ENCODE measurements around the gene TMTC1. TPM values are rescaled to one million over a fixed set of nuclear protein-coding genes. Genes with fewer than 3 reads are reported as not detected.

The TMTC1 gene
- total and polyA plus RNA-seq, 9 of the 15 experiments (the other 6 are each of a cell fraction or from before 2014, with no cell fraction given), result under 0.01 to 0.18 (median 0.06) TPM; not detected in 2

DNA sequence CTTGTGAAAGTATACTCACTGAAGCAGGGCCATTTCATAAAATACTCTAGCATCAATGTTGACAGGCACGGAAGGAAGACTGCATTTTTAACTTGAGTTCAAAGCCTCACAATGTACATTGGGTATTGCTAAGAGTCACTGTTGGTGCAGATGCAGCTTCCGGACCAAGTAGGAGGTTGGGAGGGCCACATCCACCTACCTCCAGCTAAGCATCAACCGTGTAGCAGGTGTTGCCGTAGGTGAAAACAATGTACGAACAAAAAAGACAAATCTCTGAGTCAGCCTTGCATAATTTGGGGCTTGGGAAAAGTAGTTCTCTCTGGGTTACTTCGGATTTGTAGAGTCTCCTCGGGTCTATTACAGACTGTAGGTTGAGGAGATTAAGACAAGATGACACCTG lies 48.1 kb downstream of the TMTC1 start:
- no peak overlapping the region for H3K4me3 ChIP-seq
- H3K9ac ChIP-seq (ENCODE audit: insufficient read depth in 1 of 2, low read depth in 2 of 2, low read length in 2 of 2), result no peak overlapping the region
- ATAC-seq, result no peak
- no peak for FAIRE-seq
- H3K9me3 ChIP-seq (replicated peaks; ENCODE audit: control insufficient read depth, insufficient read depth, low read depth, low read length), result no peaks in the 10 kb centered on the region; the same call in 1 of the 2 replicates
- no peaks in the 10 kb centered on the region for H3K79me2 ChIP-seq (ENCODE audit: control insufficient read depth, insufficient read depth, low read length)
- in situ Hi-C loops (cut with MboI) (no loop called here), intact Hi-C loops (cut with micrococcal nuclease) (no loop called here)
- no TSS peak for BruUV-seq (replicated peaks)
- ChIA-PET POLR2A (interaction anchor here (1.2 kb wide), 2 partner anchors 8 to 10 kb away, joined by 3 read pairs; no protein-coding TSS in a partner anchor), CTCF (ENCODE audit: low intra/inter-chr PET ratio) (no interaction called here)
- no peak overlapping the region for H3K4me2 ChIP-seq (ENCODE audit: insufficient read depth, low read length)
- no peaks in the 10 kb centered on the region for H4K20me1 ChIP-seq (replicated peaks; ENCODE audit: control insufficient read depth, insufficient read depth, low read length)
- H3K4me1 ChIP-seq (replicated peaks in 1 of 2; ENCODE audit: control insufficient read depth in 2 of 2, insufficient read depth in 2 of 2, low read length in 2 of 2), result no peaks in the 10 kb centered on the region
- no peak overlapping the region for H2AFZ ChIP-seq (ENCODE audit: low read depth, low read length)
- H3K27me3 ChIP-seq (ENCODE audit: control insufficient read depth in 2 of 2, insufficient read depth in 2 of 2, low read length in 2 of 2), result no peaks in the 10 kb centered on the region; a peak in 2 of 5 replicates
- DNase-seq (ENCODE audit: extremely low read depth in 1 of 4, low spot score in 3 of 4), result no peak
- WGBS (ENCODE audit: insufficient coverage, low coverage, missing lambda C conversion rate), result 2% methylated on average over 7 of the region's 7 CpGs
- no peaks in the 10 kb centered on the region for H3K36me3 ChIP-seq (ENCODE audit: control insufficient read depth, insufficient read depth, low read length)
- no peaks in the 10 kb centered on the region for H3K9me1 ChIP-seq (ENCODE audit: control insufficient read depth, insufficient read depth, low read length)
- TF ChIP-seq BRD4 (IDR thresholded peaks at IDR 0.05), result no peak
- TF ChIP-seq, protein P1, sequence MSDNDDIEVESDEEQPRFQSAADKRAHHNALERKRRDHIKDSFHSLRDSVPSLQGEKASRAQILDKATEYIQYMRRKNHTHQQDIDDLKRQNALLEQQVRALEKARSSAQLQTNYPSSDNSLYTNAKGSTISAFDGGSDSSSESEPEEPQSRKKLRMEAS (CRISPR knock-in tag; IDR thresholded peaks at IDR 0.05), result no peak
- no peak for TF ChIP-seq SLC30A9 (CRISPR knock-in tag; IDR thresholded peaks at IDR 0.05)
- TF ChIP-seq CREM (IDR thresholded peaks at IDR 0.05; ENCODE audit: low read depth), result no peak
- no peak for TF ChIP-seq RFX1 (IDR thresholded peaks at IDR 0.05)
- TF ChIP-seq, protein P2, sequence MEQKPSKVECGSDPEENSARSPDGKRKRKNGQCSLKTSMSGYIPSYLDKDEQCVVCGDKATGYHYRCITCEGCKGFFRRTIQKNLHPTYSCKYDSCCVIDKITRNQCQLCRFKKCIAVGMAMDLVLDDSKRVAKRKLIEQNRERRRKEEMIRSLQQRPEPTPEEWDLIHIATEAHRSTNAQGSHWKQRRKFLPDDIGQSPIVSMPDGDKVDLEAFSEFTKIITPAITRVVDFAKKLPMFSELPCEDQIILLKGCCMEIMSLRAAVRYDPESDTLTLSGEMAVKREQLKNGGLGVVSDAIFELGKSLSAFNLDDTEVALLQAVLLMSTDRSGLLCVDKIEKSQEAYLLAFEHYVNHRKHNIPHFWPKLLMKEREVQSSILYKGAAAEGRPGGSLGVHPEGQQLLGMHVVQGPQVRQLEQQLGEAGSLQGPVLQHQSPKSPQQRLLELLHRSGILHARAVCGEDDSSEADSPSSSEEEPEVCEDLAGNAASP (IDR thresholded peaks at IDR 0.05), result no peak
- no peak for TF ChIP-seq TEAD1 (CRISPR knock-in tag; IDR thresholded peaks at IDR 0.05)
- TF ChIP-seq CHD1 (IDR thresholded peaks at IDR 0.05; ENCODE audit: low read length), result no peak
- no peak for TF ChIP-seq IRF1 (CRISPR knock-in tag; IDR thresholded peaks at IDR 0.05; ENCODE audit: borderline replicate concordance)
- no peak for TF ChIP-seq SNAPC5 (CRISPR knock-in tag; IDR thresholded peaks at IDR 0.05)
- no peak for TF ChIP-seq CXXC5 (CRISPR knock-in tag; IDR thresholded peaks at IDR 0.05)
- H3K27ac ChIP-seq (ENCODE audit: extremely low read depth, low read depth, low read length), result no peak overlapping the region

All from K562 (cell line).